Gastrocnemius medialis (tissue), 4 donors: ENCODE data around the gene ZBTB20. TPM values are rescaled to one million over a fixed set of nuclear protein-coding genes. Genes with fewer than 3 reads are reported as not detected.

ENCODE experiments used
- ATAC-seq, 2 donors: fragments of 150-250 bp; one replicate each; pipeline ENCODE4 v1.9.1; 2016
- DNase-seq, 2 donors: peaks; one replicate each; pipeline ENCODE4 v3.0.0-alpha.2; 2019
- H3K27ac ChIP-seq, 4 donors: fragments of 200-600 bp; sonication (generic); 1 replicate in 1 of 4; 2 replicates in 3 of 4; pipeline ENCODE4 v1.5.1; 2016 to 2018; ENCODE audit warnings: mild to moderate bottlenecking in 2 of 4, moderate library complexity in 1 of 4
- H3K27me3 ChIP-seq, 3 donors: fragments of 200-600 bp; sonication (generic) in 2 of 3; 1 replicate in 1 of 3; 2 replicates in 2 of 3; pipeline versions ENCODE4 v1.5.1 to v1.6.0; 2016 to 2019; ENCODE audit warnings: mild to moderate bottlenecking in 1 of 3, moderate library complexity in 1 of 3
- H3K36me3 ChIP-seq, 2 donors: fragments of 200-600 bp; sonication (generic) in 1 of 2; one replicate each; pipeline ENCODE4 v1.5.1; 2017 to 2018
- H3K4me1 ChIP-seq, 2 donors: fragments of 200-600 bp; sonication (generic) in 1 of 2; one replicate each; pipeline ENCODE4 v1.5.1; 2016 to 2017; ENCODE audit warnings: mild to moderate bottlenecking in 2 of 2
- H3K4me3 ChIP-seq, 4 donors: fragments of 200-600 bp; sonication (generic) in 3 of 4; 1 replicate in 1 of 4; 2 replicates in 3 of 4; pipeline ENCODE4 v1.5.1; 2016 to 2019; ENCODE audit warnings: mild to moderate bottlenecking in 2 of 4
- H3K9me3 ChIP-seq, 3 donors: fragments of 200-600 bp; sonication (generic) in 2 of 3; 1 replicate in 1 of 3; 2 replicates in 2 of 3; pipeline ENCODE4 v1.5.1; 2016 to 2019
- CTCF ChIP-seq, 5 experiments: fragments of 450-650 bp in 3 of 5; fragments of 200-600 bp in 2 of 5; sonication (generic) in 2 of 5; IDR thresholded peaks in 4 of 5; conservative IDR thresholded peaks in 1 of 5; 1 replicate in 4 of 5; 2 replicates in 1 of 5; pipeline ENCODE4 v1.5.1; 2016 to 2019; ENCODE audit warnings: antibody characterized with exemption in 5 of 5, mild to moderate bottlenecking in 3 of 5, moderate library complexity in 3 of 5
- POLR2A ChIP-seq, 2 donors: fragments of 450-650 bp; IDR thresholded peaks; one replicate each; pipeline ENCODE4 v1.6.1; 2017; ENCODE audit warnings: antibody characterized with exemption in 2 of 2, mild to moderate bottlenecking in 2 of 2, moderate library complexity in 2 of 2
- in situ Hi-C, 4 donors: fragments of 200-750 bp; cut with MboI; loops; one replicate each; pipeline versions ENCODE4 v1.15.0 to v1.8.0; 2017; ENCODE audit warnings: low sequenced_read_pairs in 4 of 4
- intact Hi-C: fragments of 100-400 bp; cut with DNase I; formaldehyde crosslinking; loops from one replicate; pipeline ENCODE4 v1.15.1; 2023; ENCODE audit warnings: low total_unique reads
- total RNA-seq, 4 donors: library from RNA; depleted of rRNA; stranded (reverse); fragments of >200 nt; gene quantifications; one replicate each; pipeline versions ENCODE4 v1.1.0 to v1.2.3, GENCODE V29; 2016

The ZBTB20 gene
- total RNA-seq, 4 donors from 2014 or later: 47.6 to 86.5 (median 69.0) TPM

- intact Hi-C loops (no loop called here), in situ Hi-C loops (loop anchor here (10.0 to 25.0 kb wide), 4 partner anchors 70 to 803 kb away; no protein-coding TSS in a partner anchor)
- Histone ChIP-seq H3K27me3 (no peaks in the 10 kb centered on the region), H3K4me3 (no peak overlapping the region), H3K27ac (no peak overlapping the region), H3K4me1 (no peaks in the 10 kb centered on the region), H3K36me3 (no peaks in the 10 kb centered on the region), H3K9me3 (no peaks in the 10 kb centered on the region)
- ATAC-seq (no peak), DNase-seq (no peak)
- TF ChIP-seq POLR2A (IDR thresholded peaks at IDR 0.05) (no peak), CTCF (IDR thresholded peaks at IDR 0.05 in 4 of 5, conservative IDR thresholded peaks at IDR 0.05 in 1 of 5) (no peak)
Measured at GRCh38 chr3:115165266-115165665, 18.2 kb upstream of the ZBTB20 start.

- Histone ChIP-seq H3K36me3 (no peaks in the 10 kb centered on the region), H3K9me3 (no peaks in the 10 kb centered on the region), H3K4me1 (no peaks in the 10 kb centered on the region), H3K27me3 (no peaks in the 10 kb centered on the region), H3K27ac (no peak overlapping the region), H3K4me3 (no peak overlapping the region)
- intact Hi-C loops (no loop called here), in situ Hi-C loops (loop anchor here (10.0 to 25.0 kb wide), 4 partner anchors 70 to 802 kb away; no protein-coding TSS in a partner anchor)
- no peak for DNase-seq
- no peak for ATAC-seq
- TF ChIP-seq CTCF (IDR thresholded peaks at IDR 0.05 in 4 of 5, conservative IDR thresholded peaks at IDR 0.05 in 1 of 5) (no peak), POLR2A (IDR thresholded peaks at IDR 0.05) (no peak)
Measured at GRCh38 chr3:115164374-115165221, 17.5 kb upstream of the ZBTB20 start.

- H3K27me3 ChIP-seq: no peaks in the 10 kb centered on the region
- H3K4me1 ChIP-seq: no peaks in the 10 kb centered on the region
- ATAC-seq: no peak
- intact Hi-C loops: no loop called here
- no peak for TF ChIP-seq CTCF (IDR thresholded peaks at IDR 0.05 in 4 of 5, conservative IDR thresholded peaks at IDR 0.05 in 1 of 5)
- TF ChIP-seq POLR2A (IDR thresholded peaks at IDR 0.05): no peak
- DNase-seq: no peak
- H3K27ac ChIP-seq: no peak overlapping the region
- in situ Hi-C loops: loop anchor here (10.0 to 25.0 kb wide), 4 partner anchors 68 to 800 kb away; no protein-coding TSS in a partner anchor
- no peaks in the 10 kb centered on the region for H3K36me3 ChIP-seq
- H3K4me3 ChIP-seq: no peak overlapping the region
- no peaks in the 10 kb centered on the region for H3K9me3 ChIP-seq
Measured at GRCh38 chr3:115162759-115163158, 15.7 kb upstream of the ZBTB20 start.

DNA sequence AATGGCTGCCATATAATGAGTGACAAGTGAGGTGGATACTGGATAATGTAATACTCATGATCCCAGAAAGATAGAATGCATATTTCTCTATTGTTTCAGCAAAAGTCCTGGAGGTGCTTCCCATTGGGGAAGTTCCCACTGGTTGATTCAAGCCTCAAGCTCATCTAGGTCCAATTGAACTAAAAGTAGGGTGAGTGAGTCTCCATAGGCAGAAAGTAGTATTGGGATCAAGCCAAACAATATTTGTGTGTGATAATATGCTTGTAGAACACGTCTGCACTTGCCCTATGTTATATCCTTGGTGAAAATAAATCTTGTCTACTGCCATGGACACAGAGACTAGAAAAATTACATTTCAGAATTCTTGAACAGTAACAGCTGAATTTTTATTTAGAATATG, 14.8 kb upstream of the ZBTB20 start:
- no peak overlapping the region for H3K4me3 ChIP-seq
- in situ Hi-C loops (loop anchor here (10.0 to 25.0 kb wide), 4 partner anchors 67 to 800 kb away; no protein-coding TSS in a partner anchor), intact Hi-C loops (no loop called here)
- TF ChIP-seq CTCF (IDR thresholded peaks at IDR 0.05 in 4 of 5, conservative IDR thresholded peaks at IDR 0.05 in 1 of 5): no peak
- TF ChIP-seq POLR2A (IDR thresholded peaks at IDR 0.05): no peak
- no peaks in the 10 kb centered on the region for H3K36me3 ChIP-seq
- H3K27ac ChIP-seq: no peak overlapping the region
- H3K9me3 ChIP-seq: no peaks in the 10 kb centered on the region
- DNase-seq (no peak), ATAC-seq (no peak)
- no peaks in the 10 kb centered on the region for H3K27me3 ChIP-seq
- H3K4me1 ChIP-seq: no peaks in the 10 kb centered on the region
